HepG2 (cell line): ENCODE measurements around the gene SF1. TPM values are rescaled to one million over a fixed set of nuclear protein-coding genes. Genes with fewer than 3 reads are reported as not detected.

ENCODE experiments used
- AGO1 ChIP-seq: fragments of 200-400 bp; formaldehyde crosslinking; IDR thresholded peaks from 2 replicates; pipeline ENCODE4 v1.6.1; 2017; ENCODE audit warnings: mild to moderate bottlenecking, low read depth, low read length, moderate library complexity; ENCODE audit not compliant: poor library complexity, severe bottlenecking
- CEBPB ChIP-seq: IDR thresholded peaks from 2 replicates; pipeline ENCODE4 v1.6.1; 2011; ENCODE audit warnings: low read depth, low read length, improper control_type of control experiment, borderline replicate concordance
- E2F2 ChIP-seq: sonication (generic); formaldehyde crosslinking; IDR thresholded peaks from 2 replicates; pipeline ENCODE4 v1.4.0; 2020; ENCODE audit warnings: missing genetic modification reagents, borderline replicate concordance
- FOXC1 ChIP-seq: sonication (generic); formaldehyde crosslinking; IDR thresholded peaks from 2 replicates; pipeline ENCODE4 v1.8.0; 2022; ENCODE audit warnings: mild to moderate bottlenecking, missing genetic modification reagents, borderline replicate concordance
- JARID2 ChIP-seq: sonication (generic); formaldehyde crosslinking; IDR thresholded peaks from 2 replicates; pipeline ENCODE4 v1.8.1; 2023; ENCODE audit warnings: missing genetic modification reagents, inconsistent platforms; ENCODE audit not compliant: insufficient replicate concordance
- KDM2A ChIP-seq: sonication (generic); formaldehyde crosslinking; IDR thresholded peaks from 2 replicates; pipeline ENCODE4 v1.4.0; 2020; ENCODE audit warnings: low read depth, missing genetic modification reagents, borderline replicate concordance
- KDM5B ChIP-seq: sonication (generic); formaldehyde crosslinking; IDR thresholded peaks from 2 replicates; pipeline ENCODE4 v1.4.0; 2020; ENCODE audit warnings: missing genetic modification reagents, mild to moderate bottlenecking, borderline replicate concordance
- MEIS2 ChIP-seq: sonication (generic); formaldehyde crosslinking; IDR thresholded peaks from 2 replicates; pipeline ENCODE4 v1.9.0; 2021; ENCODE audit warnings: mild to moderate bottlenecking, missing genetic modification reagents
- PATZ1 ChIP-seq: sonication (generic); formaldehyde crosslinking; IDR thresholded peaks from 2 replicates; pipeline ENCODE4 v1.4.0; 2020; ENCODE audit warnings: missing genetic modification reagents
- PCBP1 ChIP-seq: fragments of 200-400 bp; formaldehyde crosslinking; IDR thresholded peaks from 2 replicates; pipeline ENCODE4 v1.6.1; 2017; ENCODE audit warnings: mild to moderate bottlenecking, low read depth, low read length, borderline replicate concordance
- PRPF4 ChIP-seq: fragments of 200-400 bp; formaldehyde crosslinking; IDR thresholded peaks from 2 replicates; pipeline ENCODE4 v1.6.1; 2016; ENCODE audit warnings: low read length, low read depth; ENCODE audit not compliant: poor library complexity, severe bottlenecking
- THAP11 ChIP-seq: IDR thresholded peaks from 2 replicates; pipeline ENCODE4 v1.6.1; 2016; ENCODE audit warnings: missing biosample characterization, missing genetic modification reagents
- ZKSCAN8 ChIP-seq: IDR thresholded peaks from 2 replicates; pipeline ENCODE4 v1.6.1; 2016; ENCODE audit warnings: borderline replicate concordance, missing genetic modification reagents, missing compliant biosample characterization
- ZMAT3 ChIP-seq: sonication (generic); formaldehyde crosslinking; conservative IDR thresholded peaks from 2 replicates; pipeline ENCODE4 v1.7.0; 2021; ENCODE audit warnings: missing genetic modification reagents
- ZMYM2 ChIP-seq: sonication (generic); formaldehyde crosslinking; IDR thresholded peaks from 2 replicates; pipeline ENCODE4 v1.8.0; 2022; ENCODE audit warnings: mild to moderate bottlenecking, missing genetic modification reagents
- ZNF124 ChIP-seq: sonication (generic); formaldehyde crosslinking; IDR thresholded peaks from 2 replicates; pipeline ENCODE4 v1.4.0; 2020; ENCODE audit warnings: missing genetic modification reagents
- ZNF17 ChIP-seq: sonication (generic); formaldehyde crosslinking; IDR thresholded peaks from 2 replicates; pipeline ENCODE4 v1.5.0; 2020; ENCODE audit warnings: mild to moderate bottlenecking, missing genetic modification reagents
- ZNF460 ChIP-seq: sonication (generic); formaldehyde crosslinking; IDR thresholded peaks from 2 replicates; pipeline ENCODE4 v1.5.1; 2020; ENCODE audit warnings: missing genetic modification reagents, mild to moderate bottlenecking, borderline replicate concordance
- polyA plus RNA-seq, 8 experiments: library from polyadenylated mRNA; depleted of rRNA in 3 of 8; stranded (reverse) in 7 of 8; unstranded in 1 of 8; fragments of >200 nt; fragmentation: Illumina TruSeq in 4 of 8; extraction: Trizol in 4 of 8; gene quantifications; 2 replicates each; pipeline versions ENCODE4 v1.2.1 to v1.2.3, GENCODE V29; 2011 to 2016; ENCODE audit warnings: low read depth in 4 of 8, missing spikeins in 1 of 8, mixed read lengths in 1 of 8; ENCODE audit not compliant: insufficient read depth in 1 of 8
- total RNA-seq, 5 experiments: library from RNA; depleted of rRNA; stranded (reverse); fragments of >200 nt; fragmentation: Illumina TruSeq; extraction: Trizol; gene quantifications; 2 replicates each; pipeline ENCODE4 v1.2.3, GENCODE V29; 2016; ENCODE audit warnings: low read depth in 1 of 5
- TF ChIP-seq, protein P1 (sequence below): fragments of 450-650 bp; IDR thresholded peaks from 2 replicates; pipeline ENCODE4 v1.6.1; 2016
- TF ChIP-seq, protein P2 (sequence below): IDR thresholded peaks from 2 replicates; pipeline ENCODE4 v1.6.1; 2016; ENCODE audit warnings: control low read depth

The SF1 gene
- total and polyA plus RNA-seq, 2 of the 13 experiments (the other 11 are each of a cell fraction or from before 2014, with no cell fraction given) = 55.5 to 70.4 TPM

GRCh38 chr11:64759722-64760719, 18.3 kb downstream of the SF1 start, which contains the start of gene PYGM (continued):
- TF ChIP-seq, protein P1, sequence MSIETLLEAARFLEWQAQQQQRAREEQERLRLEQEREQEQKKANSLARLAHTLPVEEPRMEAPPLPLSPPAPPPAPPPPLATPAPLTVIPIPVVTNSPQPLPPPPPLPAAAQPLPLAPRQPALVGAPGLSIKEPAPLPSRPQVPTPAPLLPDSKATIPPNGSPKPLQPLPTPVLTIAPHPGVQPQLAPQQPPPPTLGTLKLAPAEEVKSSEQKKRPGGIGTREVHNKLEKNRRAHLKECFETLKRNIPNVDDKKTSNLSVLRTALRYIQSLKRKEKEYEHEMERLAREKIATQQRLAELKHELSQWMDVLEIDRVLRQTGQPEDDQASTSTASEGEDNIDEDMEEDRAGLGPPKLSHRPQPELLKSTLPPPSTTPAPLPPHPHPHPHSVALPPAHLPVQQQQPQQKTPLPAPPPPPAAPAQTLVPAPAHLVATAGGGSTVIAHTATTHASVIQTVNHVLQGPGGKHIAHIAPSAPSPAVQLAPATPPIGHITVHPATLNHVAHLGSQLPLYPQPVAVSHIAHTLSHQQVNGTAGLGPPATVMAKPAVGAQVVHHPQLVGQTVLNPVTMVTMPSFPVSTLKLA = no peak
- TF ChIP-seq MEIS2 (no peak), CEBPB (no peak), ZMAT3 (CRISPR knock-in tag) (no peak), AGO1 (peak; percentile 91), PATZ1 (CRISPR knock-in tag) (no peak), JARID2 (no peak), PRPF4 (no peak), PCBP1 (0 out of 2 replicates have a peak, but pooled peaks have one; percentile 62), ZNF124 (CRISPR knock-in tag) (no peak), E2F2 (no peak), KDM5B (no peak), THAP11 (peak; percentile 62; the same call in 1 of the 2 replicates), ZNF460 (CRISPR knock-in tag) (no peak), ZKSCAN8 (no peak), ZMYM2 (CRISPR knock-in tag) (no peak), ZNF17 (CRISPR knock-in tag) (no peak), KDM2A (CRISPR knock-in tag) (no peak), FOXC1 (CRISPR knock-in tag) (no peak)
- TF ChIP-seq, protein P2, sequence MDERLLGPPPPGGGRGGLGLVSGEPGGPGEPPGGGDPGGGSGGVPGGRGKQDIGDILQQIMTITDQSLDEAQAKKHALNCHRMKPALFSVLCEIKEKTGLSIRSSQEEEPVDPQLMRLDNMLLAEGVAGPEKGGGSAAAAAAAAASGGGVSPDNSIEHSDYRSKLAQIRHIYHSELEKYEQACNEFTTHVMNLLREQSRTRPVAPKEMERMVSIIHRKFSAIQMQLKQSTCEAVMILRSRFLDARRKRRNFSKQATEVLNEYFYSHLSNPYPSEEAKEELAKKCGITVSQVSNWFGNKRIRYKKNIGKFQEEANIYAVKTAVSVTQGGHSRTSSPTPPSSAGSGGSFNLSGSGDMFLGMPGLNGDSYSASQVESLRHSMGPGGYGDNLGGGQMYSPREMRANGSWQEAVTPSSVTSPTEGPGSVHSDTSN (CRISPR knock-in tag) = no peak
